ENCODE results near the gene TMEM176B. TPM values are rescaled to one million over a fixed set of nuclear protein-coding genes. Genes with fewer than 3 reads are reported as not detected.

The TMEM176B gene
- total RNA-seq, 2 experiments from 2014 or later = not detected

DNA sequence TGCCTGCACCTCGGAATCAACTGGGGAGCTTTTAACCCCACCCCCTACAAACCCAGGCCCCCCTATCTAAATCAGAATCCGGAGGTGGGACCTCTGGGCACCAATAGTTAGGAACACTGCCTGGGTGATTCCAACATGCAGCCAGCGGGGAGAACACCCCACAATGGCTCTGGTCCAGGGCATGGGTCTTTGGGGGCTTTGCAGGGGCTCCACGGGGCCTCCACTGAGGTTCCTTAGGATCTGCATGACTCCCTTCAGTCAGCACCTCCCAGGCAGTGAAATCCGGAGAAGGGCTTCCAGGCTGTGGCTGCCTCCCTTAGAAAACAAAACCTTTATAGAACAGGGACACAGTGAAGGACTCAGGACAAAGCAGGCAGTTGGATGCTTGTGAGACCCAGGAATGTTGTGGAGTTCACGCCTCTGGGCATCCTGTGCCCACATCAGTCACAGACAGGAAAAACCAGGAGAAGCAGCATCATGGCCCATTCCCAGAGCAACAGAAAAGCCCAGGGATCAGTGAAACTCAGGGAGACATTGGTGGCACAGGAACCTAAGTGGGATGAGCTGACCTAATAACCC is 35.6 kb upstream of the TMEM176B start:
- no peak for DNase-seq
- Mint-ChIP-seq H3K36me3 (ENCODE audit: low read depth) (no peaks in the 10 kb centered on the region), H3K27me3 (peaks cover 11% of the 10 kb centered on the region), H3K9me3 (ENCODE audit: low read depth) (no peaks in the 10 kb centered on the region), H3K4me1 (no peaks in the 10 kb centered on the region), H3K27ac (no peak overlapping the region), H3K4me3 (no peak overlapping the region)
- ATAC-seq = no peak
- POLR2A ChIA-PET = interaction anchor here (0.6 kb wide), 1 partner anchor 1094 kb away, joined by 3 read pairs; no protein-coding TSS in a partner anchor
- intact Hi-C loops (cut with DNase I, micrococcal nuclease) = no loop called here
- CTCF ChIA-PET = interaction anchor here (1.2 to 1.6 kb wide), 2 partner anchors 57 to 63 kb away, joined by 3 to 5 read pairs; no protein-coding TSS in a partner anchor

- Mint-ChIP-seq H3K9me3 (ENCODE audit: low read depth) (no peaks in the 10 kb centered on the region), H3K27ac (no peak overlapping the region), H3K27me3 (peaks cover 17% of the 10 kb centered on the region), H3K4me1 (no peaks in the 10 kb centered on the region), H3K4me3 (no peak overlapping the region), H3K36me3 (ENCODE audit: low read depth) (no peaks in the 10 kb centered on the region)
- no peak for ATAC-seq
- intact Hi-C loops (cut with DNase I, micrococcal nuclease) = no loop called here
- CTCF ChIA-PET = interaction anchor here (1.6 kb wide), 1 partner anchor 56 kb away, joined by 5 read pairs; no protein-coding TSS in a partner anchor
- DNase-seq = no peak
- POLR2A ChIA-PET = no interaction called here
Observed at GRCh38 chr7:150835019-150835418, 34.9 kb upstream of the TMEM176B start.

DNA sequence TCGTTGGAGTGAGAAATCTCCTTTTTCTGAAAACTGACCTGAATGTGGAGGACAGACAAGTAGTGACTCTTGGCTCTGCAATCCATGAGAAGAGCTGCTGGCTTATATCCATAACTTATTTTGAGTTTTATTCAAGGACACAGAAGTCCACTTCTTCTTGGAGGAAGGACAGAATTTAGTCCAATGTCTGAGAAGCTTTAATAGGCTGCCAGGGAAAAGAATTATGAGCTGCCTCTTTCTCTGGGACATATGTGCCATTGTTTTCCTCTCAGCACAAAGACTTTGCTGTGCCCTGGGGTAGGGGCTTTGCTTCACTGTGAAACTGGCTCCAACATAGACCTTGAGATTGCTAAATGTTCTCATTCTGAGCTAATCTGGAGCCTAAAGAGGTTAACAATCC is 31.7 kb upstream of the TMEM176B start:
- POLR2A ChIA-PET = no interaction called here
- H3K4me3 Mint-ChIP-seq = no peak overlapping the region

DNA sequence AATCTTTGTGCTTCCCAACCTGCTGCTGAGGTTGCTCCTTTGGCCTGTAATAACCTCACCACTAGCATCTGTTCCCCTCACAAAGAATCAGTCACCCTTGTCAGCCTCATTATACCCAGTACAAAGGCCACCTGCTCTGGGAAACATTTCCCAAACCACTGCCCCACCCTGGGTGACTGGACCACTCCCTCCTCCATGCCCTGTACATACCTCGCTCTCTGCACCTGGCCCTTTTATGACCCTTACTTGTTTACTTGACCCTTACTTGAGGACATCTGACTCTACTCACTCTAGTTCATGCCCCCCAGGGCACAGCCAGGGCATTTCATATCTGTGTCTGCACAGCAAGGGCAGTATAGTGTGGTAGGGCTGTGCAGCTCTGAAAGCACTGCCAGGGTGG is 30.8 kb upstream of the TMEM176B start:
- peaks cover 30% of the 10 kb centered on the region for H3K27me3 Mint-ChIP-seq
- ChIA-PET CTCF (no interaction called here), POLR2A (no interaction called here)
- no peaks in the 10 kb centered on the region for H3K4me1 Mint-ChIP-seq
- no peaks in the 10 kb centered on the region for H3K9me3 Mint-ChIP-seq (ENCODE audit: low read depth)
- no peak for DNase-seq
- H3K36me3 Mint-ChIP-seq (ENCODE audit: low read depth) = no peaks in the 10 kb centered on the region
- ATAC-seq = no peak
- intact Hi-C loops (cut with DNase I, micrococcal nuclease) = no loop called here
- no peak overlapping the region for H3K27ac Mint-ChIP-seq
- H3K4me3 Mint-ChIP-seq = no peak overlapping the region

More for the DNA sequence above, 31.7 kb upstream of the TMEM176B start:
- no peak overlapping the region for H3K27ac Mint-ChIP-seq
- H3K36me3 Mint-ChIP-seq (ENCODE audit: low read depth) = no peaks in the 10 kb centered on the region
- intact Hi-C loops (cut with DNase I, micrococcal nuclease) = no loop called here
- no peaks in the 10 kb centered on the region for H3K9me3 Mint-ChIP-seq (ENCODE audit: low read depth)
- H3K4me1 Mint-ChIP-seq = no peaks in the 10 kb centered on the region
- ATAC-seq (no peak), DNase-seq (no peak)
- CTCF ChIA-PET = interaction anchor here (1.2 kb wide), 1 partner anchor 383 kb away, joined by 5 read pairs; no protein-coding TSS in a partner anchor
- peaks cover 28% of the 10 kb centered on the region for H3K27me3 Mint-ChIP-seq

DNA sequence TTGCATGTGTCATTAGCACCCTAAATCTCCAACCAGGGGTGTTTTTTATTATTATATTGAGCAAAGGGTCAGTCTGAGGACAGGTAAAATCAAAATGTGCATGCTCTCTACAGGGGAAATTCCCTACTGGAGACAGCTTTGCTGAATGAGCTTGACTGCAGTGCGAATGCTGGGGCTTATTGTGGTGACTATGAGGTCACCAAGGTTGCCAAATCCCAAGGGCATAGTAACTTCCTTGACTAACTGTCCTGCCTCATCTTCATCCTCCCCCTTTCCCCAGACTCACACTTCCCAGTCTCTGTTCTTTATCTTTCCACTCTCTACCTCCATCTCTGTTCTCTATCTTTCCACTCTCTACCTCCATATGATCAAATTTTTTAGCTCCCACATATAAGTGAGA is 29.3 kb upstream of the TMEM176B start:
- no peaks in the 10 kb centered on the region for H3K36me3 Mint-ChIP-seq (ENCODE audit: low read depth)
- no peaks in the 10 kb centered on the region for H3K4me1 Mint-ChIP-seq
- DNase-seq (no peak), ATAC-seq (no peak)
- H3K4me3 Mint-ChIP-seq = no peak overlapping the region
- H3K9me3 Mint-ChIP-seq (ENCODE audit: low read depth) = no peaks in the 10 kb centered on the region
- CTCF ChIA-PET = interaction anchor here (0.6 kb wide), 1 partner anchor 1922 kb away, joined by 3 read pairs; no protein-coding TSS in a partner anchor
- POLR2A ChIA-PET = no interaction called here
- peaks cover 33% of the 10 kb centered on the region for H3K27me3 Mint-ChIP-seq
- intact Hi-C loops (cut with DNase I, micrococcal nuclease) = loop anchor here in 1 of 2 experiments (5.0 kb wide), 1 partner anchor 1262 kb away; no protein-coding TSS in a partner anchor
- H3K27ac Mint-ChIP-seq = no peak overlapping the region

DNA sequence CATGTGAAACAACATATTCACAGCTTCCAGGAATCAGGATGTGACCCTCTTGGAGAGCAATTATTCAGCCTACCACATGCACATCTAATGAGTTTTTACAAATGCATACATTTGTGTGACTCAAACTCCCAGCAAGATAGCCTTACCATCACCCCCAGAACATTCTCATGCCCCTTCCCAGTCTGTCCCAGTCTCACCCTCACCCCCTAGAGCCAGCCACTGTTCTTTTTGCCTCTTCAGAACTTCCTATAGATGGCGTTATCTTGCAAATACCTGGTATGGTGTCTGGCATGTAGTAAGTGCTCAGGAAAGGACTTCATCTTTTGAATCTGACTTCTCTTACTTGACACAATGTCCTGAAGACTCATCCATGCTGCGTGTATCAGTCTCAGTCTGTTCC is 28.2 kb upstream of the TMEM176B start:
- ChIA-PET CTCF (no interaction called here), POLR2A (no interaction called here)
- no peak for DNase-seq
- ATAC-seq = no peak
- Mint-ChIP-seq H3K9me3 (ENCODE audit: low read depth) (no peaks in the 10 kb centered on the region), H3K27ac (no peak overlapping the region), H3K27me3 (peaks cover 33% of the 10 kb centered on the region), H3K36me3 (ENCODE audit: low read depth) (no peaks in the 10 kb centered on the region), H3K4me1 (no peaks in the 10 kb centered on the region), H3K4me3 (no peak overlapping the region)
- intact Hi-C loops (cut with DNase I, micrococcal nuclease) = loop anchor here in 1 of 2 experiments (5.0 kb wide), 1 partner anchor 1261 kb away; no protein-coding TSS in a partner anchor

GRCh38 chr7:150826061-150826849 is 26.1 kb upstream of the TMEM176B start:
- Mint-ChIP-seq H3K4me1 (no peaks in the 10 kb centered on the region), H3K9me3 (ENCODE audit: low read depth) (peaks cover 8% of the 10 kb centered on the region), H3K4me3 (no peak overlapping the region), H3K27me3 (peaks cover 28% of the 10 kb centered on the region), H3K27ac (no peak overlapping the region), H3K36me3 (ENCODE audit: low read depth) (no peaks in the 10 kb centered on the region)
- no peak for DNase-seq
- intact Hi-C loops (cut with DNase I, micrococcal nuclease) = loop anchor here in 1 of 2 experiments (5.0 kb wide), 1 partner anchor 1259 kb away; no protein-coding TSS in a partner anchor
- ChIA-PET POLR2A (no interaction called here), CTCF (interaction anchor here (0.7 kb wide), 1 partner anchor 48 kb away, joined by 3 read pairs; no protein-coding TSS in a partner anchor)
- no peak for ATAC-seq

GRCh38 chr7:150824379-150825177 is 24.4 kb upstream of the TMEM176B start:
- Mint-ChIP-seq H3K27me3 (peaks cover 24% of the 10 kb centered on the region), H3K36me3 (ENCODE audit: low read depth) (no peaks in the 10 kb centered on the region), H3K4me1 (no peaks in the 10 kb centered on the region), H3K9me3 (ENCODE audit: low read depth) (peaks cover 10% of the 10 kb centered on the region), H3K27ac (no peak overlapping the region), H3K4me3 (no peak overlapping the region)
- ATAC-seq = no peak
- ChIA-PET POLR2A (no interaction called here), CTCF (no interaction called here)
- no peak for DNase-seq
- intact Hi-C loops (cut with DNase I, micrococcal nuclease) = loop anchor here in 1 of 2 experiments (5.0 kb wide), 1 partner anchor 1257 kb away; no protein-coding TSS in a partner anchor

DNA sequence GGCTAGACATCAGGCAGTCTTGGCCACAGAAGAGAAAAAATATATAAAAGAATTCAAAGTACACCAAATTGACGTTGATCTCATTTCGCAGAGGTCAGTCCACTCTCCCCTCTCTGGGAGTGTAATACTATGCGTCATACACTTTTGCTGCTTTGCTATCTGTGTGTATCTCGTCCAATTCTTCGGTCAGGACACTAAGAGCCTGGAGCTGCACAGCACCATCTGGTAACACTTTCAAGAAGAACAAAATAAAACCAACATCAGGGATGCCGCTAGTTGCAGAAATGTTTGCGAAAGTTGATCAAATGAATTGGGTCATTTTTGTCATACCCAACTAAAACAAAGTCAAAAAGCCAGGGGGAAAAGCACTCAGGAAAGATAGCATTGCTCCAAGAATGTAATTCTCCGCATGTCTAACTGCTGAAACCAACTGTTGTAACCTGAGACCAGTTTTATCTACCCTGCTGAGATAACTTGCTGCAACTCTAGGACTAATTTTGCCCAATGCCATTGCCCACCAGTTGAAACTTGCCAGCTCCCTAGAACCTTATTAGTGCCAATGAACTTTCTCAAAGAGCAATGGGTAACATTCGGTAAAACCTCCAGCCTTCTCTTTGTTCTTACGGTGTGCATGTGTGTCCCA is 23.4 kb upstream of the TMEM176B start:
- DNase-seq = no peak
- ChIA-PET CTCF (interaction anchor here (0.9 kb wide), 1 partner anchor 66 kb away, joined by 3 read pairs; no protein-coding TSS in a partner anchor), POLR2A (no interaction called here)
- intact Hi-C loops (cut with DNase I, micrococcal nuclease) = no loop called here
- no peak for ATAC-seq
- Mint-ChIP-seq H3K36me3 (ENCODE audit: low read depth) (no peaks in the 10 kb centered on the region), H3K4me1 (no peaks in the 10 kb centered on the region), H3K27me3 (peaks cover 23% of the 10 kb centered on the region), H3K4me3 (no peak overlapping the region), H3K9me3 (ENCODE audit: low read depth) (peaks cover 10% of the 10 kb centered on the region), H3K27ac (no peak overlapping the region)

GRCh38 chr7:150823043-150823442 is 22.9 kb upstream of the TMEM176B start:
- intact Hi-C loops (cut with DNase I, micrococcal nuclease) = no loop called here
- Mint-ChIP-seq H3K9me3 (ENCODE audit: low read depth) (peaks cover 10% of the 10 kb centered on the region), H3K27me3 (peaks cover 17% of the 10 kb centered on the region), H3K27ac (no peak overlapping the region), H3K4me3 (no peak overlapping the region), H3K4me1 (no peaks in the 10 kb centered on the region), H3K36me3 (ENCODE audit: low read depth) (no peaks in the 10 kb centered on the region)
- POLR2A ChIA-PET = no interaction called here
- ATAC-seq = no peak
- CTCF ChIA-PET = interaction anchor here (0.9 kb wide), 1 partner anchor 66 kb away, joined by 3 read pairs; no protein-coding TSS in a partner anchor
- DNase-seq = no peak

Measured in activated CD4-positive, alpha-beta T cell treated with anti-CD3 and anti-CD28 coated beads for 36 hours (primary cell).